22Rv1 (cell line): ENCODE results near the gene LRIG3.

Source experiments
- H3K27ac ChIP-seq: fragments of 450-650 bp; 2 replicates; pipeline ENCODE4 v1.5.1; 2017
- ZFX ChIP-seq: fragments of 450-650 bp; IDR thresholded peaks from 2 replicates; pipeline ENCODE4 v1.6.1; 2017; ENCODE audit warnings: antibody characterized with exemption, borderline replicate concordance
- TF ChIP-seq, protein P1 (sequence below): fragments of 450-650 bp; IDR thresholded peaks from 2 replicates; pipeline ENCODE4 v1.5.1; 2017; ENCODE audit warnings: mild to moderate bottlenecking

The LRIG3 gene

DNA sequence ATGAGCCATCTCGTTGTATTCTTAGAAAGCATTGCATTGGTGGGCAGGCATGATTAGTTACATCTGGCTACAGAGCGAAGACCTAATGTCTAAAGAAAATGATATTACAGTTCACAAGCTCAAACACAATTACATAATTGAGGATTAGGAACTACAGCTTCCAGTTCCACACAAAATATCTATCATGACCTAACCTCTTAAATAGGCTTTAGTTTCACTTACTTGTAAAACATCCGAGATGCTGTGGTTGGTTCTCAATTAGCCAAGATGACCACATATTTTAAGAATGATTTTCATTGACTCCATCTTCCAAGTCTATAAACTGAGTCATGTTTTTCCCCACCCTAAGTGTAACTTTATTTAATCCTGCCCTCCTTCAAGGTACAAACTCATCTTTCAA lies 69.5 kb downstream of the LRIG3 start:
- no peak overlapping the region for H3K27ac ChIP-seq
- TF ChIP-seq, protein P1, sequence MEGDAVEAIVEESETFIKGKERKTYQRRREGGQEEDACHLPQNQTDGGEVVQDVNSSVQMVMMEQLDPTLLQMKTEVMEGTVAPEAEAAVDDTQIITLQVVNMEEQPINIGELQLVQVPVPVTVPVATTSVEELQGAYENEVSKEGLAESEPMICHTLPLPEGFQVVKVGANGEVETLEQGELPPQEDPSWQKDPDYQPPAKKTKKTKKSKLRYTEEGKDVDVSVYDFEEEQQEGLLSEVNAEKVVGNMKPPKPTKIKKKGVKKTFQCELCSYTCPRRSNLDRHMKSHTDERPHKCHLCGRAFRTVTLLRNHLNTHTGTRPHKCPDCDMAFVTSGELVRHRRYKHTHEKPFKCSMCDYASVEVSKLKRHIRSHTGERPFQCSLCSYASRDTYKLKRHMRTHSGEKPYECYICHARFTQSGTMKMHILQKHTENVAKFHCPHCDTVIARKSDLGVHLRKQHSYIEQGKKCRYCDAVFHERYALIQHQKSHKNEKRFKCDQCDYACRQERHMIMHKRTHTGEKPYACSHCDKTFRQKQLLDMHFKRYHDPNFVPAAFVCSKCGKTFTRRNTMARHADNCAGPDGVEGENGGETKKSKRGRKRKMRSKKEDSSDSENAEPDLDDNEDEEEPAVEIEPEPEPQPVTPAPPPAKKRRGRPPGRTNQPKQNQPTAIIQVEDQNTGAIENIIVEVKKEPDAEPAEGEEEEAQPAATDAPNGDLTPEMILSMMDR, result no peak
- TF ChIP-seq ZFX, result no peak

GRCh38 chr12:58847901-58848600 lies 72.3 kb downstream of the LRIG3 start:
- H3K27ac ChIP-seq, result no peak overlapping the region
- TF ChIP-seq, protein P1, result no peak
- TF ChIP-seq ZFX, result no peak

GRCh38 chr12:58844161-58844560 lies 76.1 kb downstream of the LRIG3 start:
- TF ChIP-seq, protein P1, result no peak
- TF ChIP-seq ZFX, result no peak
- H3K27ac ChIP-seq, result no peak overlapping the region

DNA sequence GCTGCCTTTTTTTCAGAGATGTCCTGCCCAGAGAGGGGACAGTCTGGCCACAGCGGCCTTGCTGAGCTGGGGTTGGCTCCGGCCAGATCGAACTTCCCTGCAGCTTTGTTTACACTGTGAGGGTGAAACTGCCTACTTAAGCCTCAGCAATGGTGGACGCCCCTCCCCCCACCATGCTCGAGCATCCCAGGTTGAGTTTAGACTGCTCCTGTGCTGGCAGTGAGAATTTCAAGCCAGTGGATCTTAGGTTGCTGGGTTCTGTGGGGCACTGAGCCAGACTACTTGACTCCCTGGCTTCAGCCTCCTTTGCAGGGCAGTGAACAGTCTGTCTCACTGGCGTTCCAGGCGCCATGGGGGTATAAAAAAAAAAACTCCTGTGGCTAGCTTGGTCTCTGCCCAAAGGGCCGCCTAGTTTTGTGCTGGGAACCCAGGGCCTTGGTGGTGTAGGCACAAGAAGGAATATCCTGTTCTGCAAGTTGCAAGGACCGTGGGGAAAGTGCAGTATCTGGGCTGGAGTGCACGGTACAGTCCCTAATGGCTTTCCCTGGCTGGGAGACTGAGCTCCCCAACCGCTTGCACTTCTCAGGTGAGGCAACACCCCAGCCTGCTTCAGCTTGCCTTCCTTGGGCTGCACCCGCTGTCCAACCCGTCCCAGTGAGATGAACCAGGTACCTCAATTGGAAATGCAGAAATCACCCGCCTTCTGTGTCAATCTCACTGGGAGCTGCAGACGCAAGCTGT lies 79.1 kb downstream of the LRIG3 start:
- no peak for TF ChIP-seq ZFX
- TF ChIP-seq, protein P1, result no peak
- no peak overlapping the region for H3K27ac ChIP-seq

- no peak overlapping the region for H3K27ac ChIP-seq
- TF ChIP-seq ZFX, result no peak
- TF ChIP-seq, protein P1, result peak; percentile 24
Measured at GRCh38 chr12:58833853-58834252, 86.5 kb downstream of the LRIG3 start.

DNA sequence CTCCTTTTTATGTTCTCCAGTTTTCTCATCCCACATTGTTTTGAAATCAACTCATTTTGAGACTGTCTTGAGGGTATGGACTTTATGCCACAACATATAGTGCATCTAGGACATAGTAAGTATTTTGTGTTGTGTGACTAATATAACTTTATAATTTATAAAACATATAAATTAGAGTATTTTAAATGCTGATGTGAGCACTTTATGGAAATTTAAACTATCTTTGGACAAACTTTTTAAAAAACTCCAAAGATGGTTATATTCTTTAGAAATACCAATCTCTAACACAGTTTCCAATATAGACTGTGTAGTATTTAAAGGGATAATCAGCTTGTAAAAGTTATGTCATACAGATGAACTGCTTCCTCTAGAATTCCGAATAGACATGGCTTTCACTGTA lies 87.4 kb downstream of the LRIG3 start:
- TF ChIP-seq, protein P1, result no peak
- TF ChIP-seq ZFX, result no peak
- H3K27ac ChIP-seq, result no peak overlapping the region
